K562 (cell line): ENCODE measurements around the gene HDLBP. TPM values are rescaled to one million over a fixed set of nuclear protein-coding genes. Genes with fewer than 3 reads are reported as not detected.

Experiments used
- HDAC1 ChIP-seq, 2 experiments: fragments of 450-650 bp; IDR thresholded peaks; 2 replicates each; pipeline ENCODE4 v1.6.1; 2016 to 2017; ENCODE audit warnings: inconsistent platforms in 1 of 2, mild to moderate bottlenecking in 1 of 2, moderate library complexity in 1 of 2
- HDAC6 ChIP-seq: IDR thresholded peaks from 2 replicates; pipeline ENCODE4 v1.6.1; 2012; ENCODE audit warnings: low read depth, mild to moderate bottlenecking, control low read depth, inconsistent platforms, low read length, moderate library complexity
- L3MBTL2 ChIP-seq: fragments of 450-650 bp; IDR thresholded peaks from 2 replicates; pipeline ENCODE4 v1.6.1; 2016; ENCODE audit warnings: mild to moderate bottlenecking, moderate library complexity
- MLLT1 ChIP-seq, 2 experiments: fragments of 450-650 bp; IDR thresholded peaks; 2 replicates each; pipeline ENCODE4 v1.6.1; 2016
- NR2C2 ChIP-seq, 2 experiments: fragments of 200-800 bp in 1 of 2; sonication (Bioruptor generic) in 1 of 2; sonication (generic) in 1 of 2; formaldehyde crosslinking in 1 of 2; IDR thresholded peaks; 2 replicates each; pipeline versions ENCODE4 v1.6.1 to v1.8.0; 2016 to 2022; ENCODE audit warnings: mild to moderate bottlenecking in 1 of 2, missing compliant biosample characterization in 1 of 2, missing genetic modification characterization in 1 of 2, missing genetic modification reagents in 1 of 2
- RAD21 ChIP-seq, 2 experiments: fragments of 250-450 bp in 1 of 2; fragments of 450-650 bp in 1 of 2; sonication (Bioruptor Pico) in 1 of 2; formaldehyde crosslinking in 1 of 2; IDR thresholded peaks in 1 of 2; conservative IDR thresholded peaks in 1 of 2; 2 replicates each; pipeline versions ENCODE4 v1.4.0 to v1.8.0; 2020 to 2022; ENCODE audit warnings: mild to moderate bottlenecking in 2 of 2, moderate library complexity in 1 of 2
- SIRT6 ChIP-seq: IDR thresholded peaks from one replicate; pipeline ENCODE4 v1.6.1; 2012; ENCODE audit warnings: low read depth, mild to moderate bottlenecking, control low read depth, inconsistent platforms, low read length, moderate library complexity
- ZNF444 ChIP-seq: fragments of 250-450 bp; sonication (Bioruptor Pico); IDR thresholded peaks from 2 replicates; pipeline ENCODE4 v1.4.0; 2020; ENCODE audit warnings: mild to moderate bottlenecking, moderate library complexity
- ZNF583 ChIP-seq: fragments of 250-450 bp; sonication (Bioruptor Pico); IDR thresholded peaks from 2 replicates; pipeline ENCODE4 v1.4.0; 2020
- ZNF785 ChIP-seq: fragments of 250-450 bp; sonication (Bioruptor Pico); IDR thresholded peaks from 2 replicates; pipeline ENCODE4 v1.4.0; 2020; ENCODE audit warnings: mild to moderate bottlenecking
- polyA plus RNA-seq, 8 experiments: library from polyadenylated mRNA; depleted of rRNA in 4 of 8; stranded (reverse) in 5 of 8; unstranded in 3 of 8; fragments of >200 nt; fragmentation: Nextera tagmentation in 2 of 8; fragmentation: Illumina TruSeq in 1 of 8; extraction: Ambion mirVana in 2 of 8; extraction: Trizol in 1 of 8; gene quantifications; 2 replicates each; pipeline versions ENCODE4 v1.2.1 to v1.2.3, GENCODE V29; 2011 to 2014; ENCODE audit warnings: inconsistent platforms in 1 of 8, missing spikeins in 1 of 8
- total RNA-seq, 7 experiments: library from RNA; depleted of rRNA in 6 of 7; stranded (reverse); fragments of >200 nt in 6 of 7; fragmentation: Illumina TruSeq in 2 of 7; extraction: Trizol in 2 of 7; gene quantifications; 2 replicates each; pipeline versions ENCODE4 v1.2.1 to v1.2.3, GENCODE V29; 2011 to 2021; ENCODE audit warnings: low replicate concordance in 1 of 7
- TF ChIP-seq, protein P1 (sequence below): fragments of 200-600 bp; sonication (generic); IDR thresholded peaks from one replicate; pipeline ENCODE4 v1.6.1; 2012; ENCODE audit warnings: mild to moderate bottlenecking, low read depth, low read length, inconsistent platforms
- TF ChIP-seq, protein P2 (sequence below): fragments of 450-650 bp; formaldehyde crosslinking; conservative IDR thresholded peaks from 2 replicates; pipeline ENCODE4 v1.4.0; 2022; ENCODE audit warnings: mild to moderate bottlenecking, missing genetic modification characterization

Gene HDLBP
- total and polyA plus RNA-seq, 9 of the 15 experiments (the other 6 are each of a cell fraction or from before 2014, with no cell fraction given) = 24.4 to 378 (median 146) TPM

- TF ChIP-seq, protein P1, sequence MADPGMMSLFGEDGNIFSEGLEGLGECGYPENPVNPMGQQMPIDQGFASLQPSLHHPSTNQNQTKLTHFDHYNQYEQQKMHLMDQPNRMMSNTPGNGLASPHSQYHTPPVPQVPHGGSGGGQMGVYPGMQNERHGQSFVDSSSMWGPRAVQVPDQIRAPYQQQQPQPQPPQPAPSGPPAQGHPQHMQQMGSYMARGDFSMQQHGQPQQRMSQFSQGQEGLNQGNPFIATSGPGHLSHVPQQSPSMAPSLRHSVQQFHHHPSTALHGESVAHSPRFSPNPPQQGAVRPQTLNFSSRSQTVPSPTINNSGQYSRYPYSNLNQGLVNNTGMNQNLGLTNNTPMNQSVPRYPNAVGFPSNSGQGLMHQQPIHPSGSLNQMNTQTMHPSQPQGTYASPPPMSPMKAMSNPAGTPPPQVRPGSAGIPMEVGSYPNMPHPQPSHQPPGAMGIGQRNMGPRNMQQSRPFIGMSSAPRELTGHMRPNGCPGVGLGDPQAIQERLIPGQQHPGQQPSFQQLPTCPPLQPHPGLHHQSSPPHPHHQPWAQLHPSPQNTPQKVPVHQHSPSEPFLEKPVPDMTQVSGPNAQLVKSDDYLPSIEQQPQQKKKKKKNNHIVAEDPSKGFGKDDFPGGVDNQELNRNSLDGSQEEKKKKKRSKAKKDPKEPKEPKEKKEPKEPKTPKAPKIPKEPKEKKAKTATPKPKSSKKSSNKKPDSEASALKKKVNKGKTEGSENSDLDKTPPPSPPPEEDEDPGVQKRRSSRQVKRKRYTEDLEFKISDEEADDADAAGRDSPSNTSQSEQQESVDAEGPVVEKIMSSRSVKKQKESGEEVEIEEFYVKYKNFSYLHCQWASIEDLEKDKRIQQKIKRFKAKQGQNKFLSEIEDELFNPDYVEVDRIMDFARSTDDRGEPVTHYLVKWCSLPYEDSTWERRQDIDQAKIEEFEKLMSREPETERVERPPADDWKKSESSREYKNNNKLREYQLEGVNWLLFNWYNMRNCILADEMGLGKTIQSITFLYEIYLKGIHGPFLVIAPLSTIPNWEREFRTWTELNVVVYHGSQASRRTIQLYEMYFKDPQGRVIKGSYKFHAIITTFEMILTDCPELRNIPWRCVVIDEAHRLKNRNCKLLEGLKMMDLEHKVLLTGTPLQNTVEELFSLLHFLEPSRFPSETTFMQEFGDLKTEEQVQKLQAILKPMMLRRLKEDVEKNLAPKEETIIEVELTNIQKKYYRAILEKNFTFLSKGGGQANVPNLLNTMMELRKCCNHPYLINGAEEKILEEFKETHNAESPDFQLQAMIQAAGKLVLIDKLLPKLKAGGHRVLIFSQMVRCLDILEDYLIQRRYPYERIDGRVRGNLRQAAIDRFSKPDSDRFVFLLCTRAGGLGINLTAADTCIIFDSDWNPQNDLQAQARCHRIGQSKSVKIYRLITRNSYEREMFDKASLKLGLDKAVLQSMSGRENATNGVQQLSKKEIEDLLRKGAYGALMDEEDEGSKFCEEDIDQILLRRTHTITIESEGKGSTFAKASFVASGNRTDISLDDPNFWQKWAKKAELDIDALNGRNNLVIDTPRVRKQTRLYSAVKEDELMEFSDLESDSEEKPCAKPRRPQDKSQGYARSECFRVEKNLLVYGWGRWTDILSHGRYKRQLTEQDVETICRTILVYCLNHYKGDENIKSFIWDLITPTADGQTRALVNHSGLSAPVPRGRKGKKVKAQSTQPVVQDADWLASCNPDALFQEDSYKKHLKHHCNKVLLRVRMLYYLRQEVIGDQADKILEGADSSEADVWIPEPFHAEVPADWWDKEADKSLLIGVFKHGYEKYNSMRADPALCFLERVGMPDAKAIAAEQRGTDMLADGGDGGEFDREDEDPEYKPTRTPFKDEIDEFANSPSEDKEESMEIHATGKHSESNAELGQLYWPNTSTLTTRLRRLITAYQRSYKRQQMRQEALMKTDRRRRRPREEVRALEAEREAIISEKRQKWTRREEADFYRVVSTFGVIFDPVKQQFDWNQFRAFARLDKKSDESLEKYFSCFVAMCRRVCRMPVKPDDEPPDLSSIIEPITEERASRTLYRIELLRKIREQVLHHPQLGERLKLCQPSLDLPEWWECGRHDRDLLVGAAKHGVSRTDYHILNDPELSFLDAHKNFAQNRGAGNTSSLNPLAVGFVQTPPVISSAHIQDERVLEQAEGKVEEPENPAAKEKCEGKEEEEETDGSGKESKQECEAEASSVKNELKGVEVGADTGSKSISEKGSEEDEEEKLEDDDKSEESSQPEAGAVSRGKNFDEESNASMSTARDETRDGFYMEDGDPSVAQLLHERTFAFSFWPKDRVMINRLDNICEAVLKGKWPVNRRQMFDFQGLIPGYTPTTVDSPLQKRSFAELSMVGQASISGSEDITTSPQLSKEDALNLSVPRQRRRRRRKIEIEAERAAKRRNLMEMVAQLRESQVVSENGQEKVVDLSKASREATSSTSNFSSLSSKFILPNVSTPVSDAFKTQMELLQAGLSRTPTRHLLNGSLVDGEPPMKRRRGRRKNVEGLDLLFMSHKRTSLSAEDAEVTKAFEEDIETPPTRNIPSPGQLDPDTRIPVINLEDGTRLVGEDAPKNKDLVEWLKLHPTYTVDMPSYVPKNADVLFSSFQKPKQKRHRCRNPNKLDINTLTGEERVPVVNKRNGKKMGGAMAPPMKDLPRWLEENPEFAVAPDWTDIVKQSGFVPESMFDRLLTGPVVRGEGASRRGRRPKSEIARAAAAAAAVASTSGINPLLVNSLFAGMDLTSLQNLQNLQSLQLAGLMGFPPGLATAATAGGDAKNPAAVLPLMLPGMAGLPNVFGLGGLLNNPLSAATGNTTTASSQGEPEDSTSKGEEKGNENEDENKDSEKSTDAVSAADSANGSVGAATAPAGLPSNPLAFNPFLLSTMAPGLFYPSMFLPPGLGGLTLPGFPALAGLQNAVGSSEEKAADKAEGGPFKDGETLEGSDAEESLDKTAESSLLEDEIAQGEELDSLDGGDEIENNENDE = no peak
- peak in 1 of 2 experiments; percentile 51; a peak in 1 of 4 replicates for TF ChIP-seq MLLT1 (IDR thresholded peaks at IDR 0.05)
- no peak for TF ChIP-seq SIRT6
- TF ChIP-seq ZNF583 (CRISPR knock-in tag) = no peak
- peak; percentile 60; the same call in 1 of the 2 replicates for TF ChIP-seq L3MBTL2
- no peak for TF ChIP-seq ZNF785 (CRISPR knock-in tag)
- TF ChIP-seq NR2C2 (CRISPR knock-in tag; IDR thresholded peaks at IDR 0.05) = no peak
- peak; percentile 85 for TF ChIP-seq NR2C2 (tag; IDR thresholded peaks at IDR 0.05)
- no peak for TF ChIP-seq HDAC6
- TF ChIP-seq, protein P2, sequence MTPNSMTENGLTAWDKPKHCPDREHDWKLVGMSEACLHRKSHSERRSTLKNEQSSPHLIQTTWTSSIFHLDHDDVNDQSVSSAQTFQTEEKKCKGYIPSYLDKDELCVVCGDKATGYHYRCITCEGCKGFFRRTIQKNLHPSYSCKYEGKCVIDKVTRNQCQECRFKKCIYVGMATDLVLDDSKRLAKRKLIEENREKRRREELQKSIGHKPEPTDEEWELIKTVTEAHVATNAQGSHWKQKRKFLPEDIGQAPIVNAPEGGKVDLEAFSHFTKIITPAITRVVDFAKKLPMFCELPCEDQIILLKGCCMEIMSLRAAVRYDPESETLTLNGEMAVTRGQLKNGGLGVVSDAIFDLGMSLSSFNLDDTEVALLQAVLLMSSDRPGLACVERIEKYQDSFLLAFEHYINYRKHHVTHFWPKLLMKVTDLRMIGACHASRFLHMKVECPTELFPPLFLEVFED (CRISPR knock-in tag) = no peak
- peak in 1 of 2 experiments; percentile 38; a peak in 1 of 4 replicates for TF ChIP-seq HDAC1 (IDR thresholded peaks at IDR 0.05)
- 0 out of 2 replicates have a peak, but pooled peaks have one; percentile 21 for TF ChIP-seq ZNF444
- TF ChIP-seq RAD21 (CRISPR knock-in tag; conservative IDR thresholded peaks at IDR 0.05 in 1 of 2, IDR thresholded peaks at IDR 0.05 in 1 of 2) = no peak
Measured at GRCh38 chr2:241315879-241316631, 583 bp upstream of the HDLBP start, which contains the start of gene SEPTIN2 (continued).
